Natural killer cell (primary cell): ENCODE data around the gene GRB10. TPM values are rescaled to one million over a fixed set of nuclear protein-coding genes. Genes with fewer than 3 reads are reported as not detected.
"Not testable (repeated sequence)": the region's sequence is repeated elsewhere in the genome, so short reads cannot be mapped to it uniquely, and the experiment has no call there.

Experiments
- ATAC-seq, 3 donors: fragments of 150-1000 bp in 2 of 3; fragments of 200-7000 bp in 1 of 3; cut with Tn5 transposase; 1 replicate in 1 of 3; 2 replicates in 2 of 3; pipeline ENCODE4 v1.10.0; 2021; ENCODE audit warnings: mild to moderate bottlenecking in 2 of 3, moderate library complexity in 2 of 3
- DNase-seq, 2 donors: peaks; one replicate each; pipeline versions ENCODE4 v3.0.0 to v3.0.0-alpha.2; 2013 to 2021; ENCODE audit warnings: mixed read lengths in 1 of 2
- H3K27ac ChIP-seq: one replicate; pipeline ENCODE4 v1.5.1; 2013; ENCODE audit warnings: mild to moderate bottlenecking, low read length
- H3K27me3 ChIP-seq: one replicate; pipeline ENCODE4 v1.6.1; 2013; ENCODE audit warnings: low read length; ENCODE audit not compliant: control insufficient read depth, insufficient read depth
- H3K36me3 ChIP-seq: one replicate; pipeline ENCODE4 v1.6.1; 2013; ENCODE audit warnings: low read length; ENCODE audit not compliant: control insufficient read depth, insufficient read depth
- H3K4me1 ChIP-seq: one replicate; pipeline ENCODE4 v1.6.1; 2013; ENCODE audit warnings: low read length; ENCODE audit not compliant: control insufficient read depth, insufficient read depth
- H3K4me3 ChIP-seq: one replicate; pipeline ENCODE4 v1.5.1; 2013; ENCODE audit warnings: low read length
- H3K9me3 ChIP-seq: one replicate; pipeline ENCODE4 v1.6.1; 2013; ENCODE audit warnings: low read length; ENCODE audit not compliant: control insufficient read depth, insufficient read depth
- H3K27ac Mint-ChIP-seq, 2 donors: one replicate each; pipeline ENCODE4 v1.8.0; 2022; ENCODE audit warnings: mild to moderate bottlenecking in 2 of 2, mixed read lengths in 2 of 2, moderate library complexity in 1 of 2
- H3K27me3 Mint-ChIP-seq, 2 donors: one replicate each; pipeline ENCODE4 v1.8.0; 2022; ENCODE audit warnings: low read depth in 2 of 2, mixed read lengths in 2 of 2
- H3K36me3 Mint-ChIP-seq: one replicate; pipeline ENCODE4 v1.8.0; 2022; ENCODE audit warnings: mixed read lengths
- H3K4me1 Mint-ChIP-seq, 2 donors: one replicate each; pipeline ENCODE4 v1.8.0; 2022; ENCODE audit warnings: mixed read lengths in 2 of 2
- H3K4me3 Mint-ChIP-seq: one replicate; pipeline ENCODE4 v1.8.0; 2022; ENCODE audit warnings: mild to moderate bottlenecking, moderate library complexity, mixed read lengths
- H3K9me3 Mint-ChIP-seq, 2 donors: one replicate each; pipeline ENCODE4 v1.8.0; 2022; ENCODE audit warnings: mixed read lengths in 2 of 2
- WGBS: methylation state at CpG from one replicate; pipeline ENCODE4 v1.1.7; 2013; ENCODE audit warnings: missing lambda C conversion rate; ENCODE audit not compliant: insufficient coverage; 5-methylcytosine and 5-hydroxymethylcytosine counted together
- intact Hi-C: fragments of 100-400 bp; cut with micrococcal nuclease; formaldehyde crosslinking; loops from one replicate; pipeline ENCODE4 v1.14.2; 2022
- total RNA-seq, 4 donors: library from RNA; stranded (reverse); fragments of 120-200 nt in 1 of 4; gene quantifications; one replicate each; pipeline versions ENCODE4 v1.2.3 to v1.2.4, GENCODE V29; 2013 to 2022
- TF ChIP-seq, protein P1 (sequence below): fragments of 200-600 bp; IDR thresholded peaks from one replicate; pipeline ENCODE4 v1.8.0; 2022; ENCODE audit warnings: antibody characterized with exemption

GRB10 gene
- total RNA-seq, 3 donors from 2014 or later (not counting 1 experiment from before 2014, with no cell fraction given): 0.16 to 24.4 (median 1.4) TPM

- H3K27me3 Mint-ChIP-seq: peaks cover 7 to 16% of the 10 kb centered on the region in 2 donors
- Histone ChIP-seq H3K36me3 (no peaks in the 10 kb centered on the region), H3K4me3 (no peak overlapping the region), H3K4me1 (no peaks in the 10 kb centered on the region), H3K27ac (no peak overlapping the region), H3K9me3 (peaks cover 19% of the 10 kb centered on the region), H3K27me3 (no peaks in the 10 kb centered on the region)
- no peak overlapping the region for H3K4me3 Mint-ChIP-seq
- peaks cover 13% of the 10 kb centered on the region for H3K36me3 Mint-ChIP-seq
- WGBS: 90% methylated on average over 5 of the region's 5 CpGs
- no peaks in the 10 kb centered on the region for H3K4me1 Mint-ChIP-seq
- DNase-seq (no peak), ATAC-seq (no peak)
- TF ChIP-seq, protein P1, sequence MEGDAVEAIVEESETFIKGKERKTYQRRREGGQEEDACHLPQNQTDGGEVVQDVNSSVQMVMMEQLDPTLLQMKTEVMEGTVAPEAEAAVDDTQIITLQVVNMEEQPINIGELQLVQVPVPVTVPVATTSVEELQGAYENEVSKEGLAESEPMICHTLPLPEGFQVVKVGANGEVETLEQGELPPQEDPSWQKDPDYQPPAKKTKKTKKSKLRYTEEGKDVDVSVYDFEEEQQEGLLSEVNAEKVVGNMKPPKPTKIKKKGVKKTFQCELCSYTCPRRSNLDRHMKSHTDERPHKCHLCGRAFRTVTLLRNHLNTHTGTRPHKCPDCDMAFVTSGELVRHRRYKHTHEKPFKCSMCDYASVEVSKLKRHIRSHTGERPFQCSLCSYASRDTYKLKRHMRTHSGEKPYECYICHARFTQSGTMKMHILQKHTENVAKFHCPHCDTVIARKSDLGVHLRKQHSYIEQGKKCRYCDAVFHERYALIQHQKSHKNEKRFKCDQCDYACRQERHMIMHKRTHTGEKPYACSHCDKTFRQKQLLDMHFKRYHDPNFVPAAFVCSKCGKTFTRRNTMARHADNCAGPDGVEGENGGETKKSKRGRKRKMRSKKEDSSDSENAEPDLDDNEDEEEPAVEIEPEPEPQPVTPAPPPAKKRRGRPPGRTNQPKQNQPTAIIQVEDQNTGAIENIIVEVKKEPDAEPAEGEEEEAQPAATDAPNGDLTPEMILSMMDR: no peak
- intact Hi-C loops: no loop called here
- no peak overlapping the region for H3K27ac Mint-ChIP-seq
- peaks cover 5 to 17% of the 10 kb centered on the region in 2 donors for H3K9me3 Mint-ChIP-seq
Observed at GRCh38 chr7:50580057-50580456, 202.6 kb downstream of the GRB10 start.

DNA sequence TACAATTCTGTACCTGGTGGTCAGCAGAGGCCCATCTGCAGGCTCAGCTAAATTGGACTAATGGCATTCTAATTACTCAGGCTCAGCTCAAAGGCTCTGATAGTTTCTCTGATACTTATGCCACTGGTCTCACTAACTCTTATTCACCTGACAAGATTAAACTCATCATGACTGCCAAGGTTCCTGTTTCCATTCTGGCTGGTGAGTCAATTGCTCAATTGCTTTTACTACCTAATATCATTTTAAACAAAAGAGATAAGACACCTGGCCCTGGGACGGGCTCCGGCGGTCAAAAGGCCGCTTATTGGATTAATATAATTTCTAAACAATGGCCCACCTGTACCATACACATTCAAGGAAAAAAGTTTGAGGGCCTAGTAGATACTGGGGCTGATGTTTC, 204.6 kb downstream of the GRB10 start:
- intact Hi-C loops, H3K4me3 ChIP-seq, H3K27ac Mint-ChIP-seq, H3K4me1 ChIP-seq, H3K4me3 Mint-ChIP-seq, H3K27me3 ChIP-seq, DNase-seq, H3K36me3 Mint-ChIP-seq, H3K27ac ChIP-seq, H3K36me3 ChIP-seq, H3K9me3 Mint-ChIP-seq, H3K4me1 Mint-ChIP-seq, H3K9me3 ChIP-seq, ATAC-seq: not testable (repeated sequence)
- 100% methylated on average over 3 of the region's 4 CpGs for WGBS
- H3K27me3 Mint-ChIP-seq: peaks cover 16 to 18% of the 10 kb centered on the region in 2 donors

DNA sequence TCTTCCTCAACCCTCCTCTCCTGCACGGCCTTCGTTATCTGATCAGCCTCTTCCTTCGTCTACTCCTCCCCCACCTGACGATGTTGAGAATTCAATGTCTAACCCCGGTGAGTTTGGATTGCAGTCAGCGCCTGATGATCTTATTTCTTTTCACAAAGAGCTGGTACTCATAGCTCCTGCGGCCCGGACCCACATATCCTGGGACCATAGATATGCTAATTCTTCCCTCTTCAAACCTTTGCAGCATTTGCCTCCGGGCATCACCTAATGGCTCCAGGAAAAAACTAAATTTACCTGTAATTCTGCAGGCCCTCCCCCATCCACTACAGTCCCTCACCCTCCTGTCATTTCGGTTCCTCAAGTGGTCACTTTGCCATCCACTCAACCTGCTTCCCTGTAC, 205.1 kb downstream of the GRB10 start:
- WGBS: 92% methylated on average over 10 of the region's 10 CpGs
- Histone ChIP-seq H3K27me3 (no peaks in the 10 kb centered on the region), H3K4me1 (no peaks in the 10 kb centered on the region), H3K4me3 (no peak overlapping the region), H3K9me3 (no peaks in the 10 kb centered on the region), H3K27ac (no peak overlapping the region), H3K36me3 (no peaks in the 10 kb centered on the region)
- no peaks in the 10 kb centered on the region for H3K4me1 Mint-ChIP-seq
- no peak for ATAC-seq
- no peak for DNase-seq
- H3K36me3 Mint-ChIP-seq: peaks cover 3% of the 10 kb centered on the region
- no peak overlapping the region for H3K4me3 Mint-ChIP-seq
- TF ChIP-seq, protein P1: no peak
- intact Hi-C loops: no loop called here
- H3K27me3 Mint-ChIP-seq: peaks cover 16 to 22% of the 10 kb centered on the region in 2 donors
- peaks cover 2 to 5% of the 10 kb centered on the region in 2 donors for H3K9me3 Mint-ChIP-seq
- no peak overlapping the region for H3K27ac Mint-ChIP-seq

GRCh38 chr7:50576388-50576787, 206.3 kb downstream of the GRB10 start:
- H3K36me3 ChIP-seq, H3K4me3 ChIP-seq, H3K4me1 Mint-ChIP-seq, H3K4me1 ChIP-seq, H3K9me3 ChIP-seq, DNase-seq, H3K9me3 Mint-ChIP-seq, H3K27ac ChIP-seq, H3K36me3 Mint-ChIP-seq, intact Hi-C loops, H3K27me3 ChIP-seq, ATAC-seq, H3K4me3 Mint-ChIP-seq, H3K27ac Mint-ChIP-seq: not testable (repeated sequence)
- peaks cover 16 to 22% of the 10 kb centered on the region in 2 donors for H3K27me3 Mint-ChIP-seq
- WGBS: 74% methylated on average over 6 of the region's 6 CpGs
